ENCODE data around the gene ZBTB7C. TPM values are rescaled to one million over a fixed set of nuclear protein-coding genes. Genes with fewer than 3 reads are reported as not detected.

Gene ZBTB7C
- total RNA-seq, 1 donor from 2014 or later, result 0.61 TPM

GRCh38 chr18:48308027-48308635 lies 101.1 kb downstream of the ZBTB7C start:
- Mint-ChIP-seq H3K27me3 (ENCODE audit: low read depth) (no peaks in the 10 kb centered on the region), H3K27ac (ENCODE audit: unreplicated experiment) (no peak overlapping the region), H3K4me3 (no peak overlapping the region), H3K4me1 (peaks cover 18% of the 10 kb centered on the region), H3K9me3 (no peaks in the 10 kb centered on the region), H3K36me3 (ENCODE audit: low read depth) (no peaks in the 10 kb centered on the region)
- no peak for TF ChIP-seq CTCF (conservative IDR thresholded peaks at IDR 0.05)
- DNase-seq (ENCODE audit: low read depth, low spot score), result no peak

- Mint-ChIP-seq H3K36me3 (ENCODE audit: low read depth) (no peaks in the 10 kb centered on the region), H3K27me3 (ENCODE audit: low read depth) (no peaks in the 10 kb centered on the region), H3K9me3 (no peaks in the 10 kb centered on the region), H3K4me1 (peaks cover 18% of the 10 kb centered on the region), H3K4me3 (no peak overlapping the region), H3K27ac (ENCODE audit: unreplicated experiment) (no peak overlapping the region)
- no peak for TF ChIP-seq CTCF (conservative IDR thresholded peaks at IDR 0.05)
- no peak for DNase-seq (ENCODE audit: low read depth, low spot score)
Observed at GRCh38 chr18:48306838-48307237, 102.3 kb downstream of the ZBTB7C start.

GRCh38 chr18:48304906-48305693 lies 104.1 kb downstream of the ZBTB7C start:
- DNase-seq (ENCODE audit: low read depth, low spot score), result no peak
- Mint-ChIP-seq H3K4me1 (peaks cover 16% of the 10 kb centered on the region), H3K27me3 (ENCODE audit: low read depth) (no peaks in the 10 kb centered on the region), H3K36me3 (ENCODE audit: low read depth) (no peaks in the 10 kb centered on the region), H3K27ac (ENCODE audit: unreplicated experiment) (no peak overlapping the region), H3K9me3 (no peaks in the 10 kb centered on the region), H3K4me3 (no peak overlapping the region)
- TF ChIP-seq CTCF (conservative IDR thresholded peaks at IDR 0.05), result no peak

GRCh38 chr18:48303883-48304282 lies 105.3 kb downstream of the ZBTB7C start:
- H3K4me1 Mint-ChIP-seq, result peaks cover 12% of the 10 kb centered on the region
- DNase-seq (ENCODE audit: low read depth, low spot score), result no peak
- H3K36me3 Mint-ChIP-seq (ENCODE audit: low read depth), result no peaks in the 10 kb centered on the region
- no peak overlapping the region for H3K4me3 Mint-ChIP-seq
- H3K27me3 Mint-ChIP-seq (ENCODE audit: low read depth), result no peaks in the 10 kb centered on the region
- no peaks in the 10 kb centered on the region for H3K9me3 Mint-ChIP-seq
- no peak overlapping the region for H3K27ac Mint-ChIP-seq (ENCODE audit: unreplicated experiment)
- TF ChIP-seq CTCF (conservative IDR thresholded peaks at IDR 0.05), result no peak

- TF ChIP-seq CTCF (conservative IDR thresholded peaks at IDR 0.05), result no peak
- Mint-ChIP-seq H3K4me3 (no peak overlapping the region), H3K36me3 (ENCODE audit: low read depth) (no peaks in the 10 kb centered on the region), H3K9me3 (no peaks in the 10 kb centered on the region), H3K27ac (ENCODE audit: unreplicated experiment) (no peak overlapping the region), H3K4me1 (peaks cover 12% of the 10 kb centered on the region), H3K27me3 (ENCODE audit: low read depth) (no peaks in the 10 kb centered on the region)
- no peak for DNase-seq (ENCODE audit: low read depth, low spot score)
Observed at GRCh38 chr18:48302736-48303135, 106.4 kb downstream of the ZBTB7C start.

Measured in neural crest cell (in vitro differentiated cells).